ENCODE measurements around the gene WDR64.

DNA sequence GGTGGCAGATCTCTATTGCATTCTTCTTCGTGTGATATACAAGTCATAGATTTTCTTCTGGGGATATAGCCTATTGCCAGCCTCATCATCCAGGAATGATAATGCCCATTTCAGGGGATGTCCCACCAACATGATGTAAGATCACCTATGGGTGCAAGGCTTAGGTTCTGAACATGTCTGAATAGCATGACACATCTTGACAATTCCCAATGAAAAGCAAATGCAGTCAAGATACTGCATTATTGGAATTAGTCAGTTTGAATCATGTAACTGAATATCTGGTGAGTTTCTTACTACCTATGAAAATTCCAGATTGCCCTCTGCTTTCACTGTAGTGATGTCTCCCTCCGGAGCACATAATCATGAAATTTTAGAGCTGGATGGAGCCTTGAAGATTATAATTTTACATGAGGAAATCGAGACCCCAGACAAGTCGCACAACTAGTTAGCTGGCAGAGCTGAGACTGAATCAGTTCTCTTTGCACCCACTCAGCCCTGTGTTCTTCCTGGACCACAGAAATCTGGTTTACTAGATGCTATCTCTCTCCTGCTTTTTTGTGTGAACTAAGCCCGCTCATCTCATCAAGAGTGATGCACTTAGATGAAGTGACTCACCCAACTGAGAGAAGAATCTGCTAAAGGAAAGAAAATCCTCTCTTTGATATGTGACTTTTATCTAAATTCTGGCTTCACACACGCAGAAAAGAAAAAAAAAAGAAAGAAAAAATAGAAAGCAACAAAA lies 65.0 kb downstream of the WDR64 start:
- TF ChIP-seq, protein P1, sequence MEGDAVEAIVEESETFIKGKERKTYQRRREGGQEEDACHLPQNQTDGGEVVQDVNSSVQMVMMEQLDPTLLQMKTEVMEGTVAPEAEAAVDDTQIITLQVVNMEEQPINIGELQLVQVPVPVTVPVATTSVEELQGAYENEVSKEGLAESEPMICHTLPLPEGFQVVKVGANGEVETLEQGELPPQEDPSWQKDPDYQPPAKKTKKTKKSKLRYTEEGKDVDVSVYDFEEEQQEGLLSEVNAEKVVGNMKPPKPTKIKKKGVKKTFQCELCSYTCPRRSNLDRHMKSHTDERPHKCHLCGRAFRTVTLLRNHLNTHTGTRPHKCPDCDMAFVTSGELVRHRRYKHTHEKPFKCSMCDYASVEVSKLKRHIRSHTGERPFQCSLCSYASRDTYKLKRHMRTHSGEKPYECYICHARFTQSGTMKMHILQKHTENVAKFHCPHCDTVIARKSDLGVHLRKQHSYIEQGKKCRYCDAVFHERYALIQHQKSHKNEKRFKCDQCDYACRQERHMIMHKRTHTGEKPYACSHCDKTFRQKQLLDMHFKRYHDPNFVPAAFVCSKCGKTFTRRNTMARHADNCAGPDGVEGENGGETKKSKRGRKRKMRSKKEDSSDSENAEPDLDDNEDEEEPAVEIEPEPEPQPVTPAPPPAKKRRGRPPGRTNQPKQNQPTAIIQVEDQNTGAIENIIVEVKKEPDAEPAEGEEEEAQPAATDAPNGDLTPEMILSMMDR (conservative IDR thresholded peaks at IDR 0.05; ENCODE audit: low read depth, low read length): no peak
- no peak for TF ChIP-seq EZH2 (IDR thresholded peaks at IDR 0.05; ENCODE audit: borderline replicate concordance, low read depth, low read length, poor library complexity, severe bottlenecking)

Data from A673 (cell line).